Stimulated activated CD8-positive, alpha-beta memory T cell treated with anti-CD3 and anti-CD28 coated beads, Interleukin-12 subunit alpha, Interleukin-12 subunit beta, amount 100 ng/mL, for 24 hours (primary cell): ENCODE measurements around the gene TRMT10A.
"Not testable (repeated sequence)": the region's sequence is repeated elsewhere in the genome, so short reads cannot be mapped to it uniquely, and the experiment has no call there.

Experiments
- DNase-seq: peaks from one replicate; pipeline ENCODE4 v3.0.0-alpha.2; 2020; ENCODE audit errors: extremely low read depth

TRMT10A gene

DNA sequence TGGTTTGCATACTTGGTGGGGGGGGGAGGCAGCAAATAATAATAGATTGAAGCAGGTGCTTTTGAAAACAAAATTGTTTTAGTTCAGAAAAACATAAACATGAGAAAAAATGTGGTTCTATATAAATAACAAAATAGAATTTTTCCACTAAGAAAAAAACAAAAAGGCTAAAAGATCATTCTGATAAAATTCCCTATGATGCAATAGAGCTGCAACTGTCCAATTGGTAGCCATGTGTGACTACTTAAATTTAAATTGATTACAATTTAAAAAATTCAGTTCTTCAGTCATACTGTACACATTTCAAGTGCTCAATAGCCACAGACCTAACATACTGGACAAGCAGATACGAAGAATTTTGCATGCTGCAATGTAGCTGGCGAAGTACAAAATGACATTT, 11.0 kb downstream of the TRMT10A start:
- DNase-seq = no peak

DNA sequence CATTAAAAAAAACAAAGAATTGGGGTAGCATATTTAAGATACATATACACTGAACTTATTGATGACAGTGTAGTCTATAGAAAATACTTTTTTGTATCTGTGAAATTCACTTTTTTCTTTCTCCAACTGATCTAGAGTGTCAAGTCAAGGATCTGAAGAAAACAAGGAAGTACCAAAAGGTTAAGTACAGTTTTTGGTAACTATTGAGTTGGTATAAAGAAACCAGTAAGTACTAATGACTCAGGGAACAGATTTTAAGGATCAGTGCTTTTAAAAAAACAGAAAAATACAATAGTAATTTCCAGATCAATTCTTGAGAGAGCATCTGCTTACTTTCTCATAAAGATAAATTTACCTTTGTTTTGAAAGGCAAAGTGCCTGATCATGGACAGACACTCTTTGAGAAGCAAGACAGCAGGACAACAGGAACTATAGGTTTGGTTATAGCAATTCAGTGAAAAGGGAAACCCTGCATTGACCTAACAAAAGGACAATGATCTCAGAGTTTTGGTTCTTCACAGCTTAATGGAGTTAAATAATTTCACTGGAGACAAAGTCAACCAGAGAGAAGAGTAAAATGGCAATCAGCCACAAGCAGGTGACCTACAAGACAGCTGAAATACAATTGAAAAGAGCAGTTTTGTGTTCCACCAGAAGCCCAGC, 23.4 kb downstream of the TRMT10A start:
- DNase-seq = no peak

DNA sequence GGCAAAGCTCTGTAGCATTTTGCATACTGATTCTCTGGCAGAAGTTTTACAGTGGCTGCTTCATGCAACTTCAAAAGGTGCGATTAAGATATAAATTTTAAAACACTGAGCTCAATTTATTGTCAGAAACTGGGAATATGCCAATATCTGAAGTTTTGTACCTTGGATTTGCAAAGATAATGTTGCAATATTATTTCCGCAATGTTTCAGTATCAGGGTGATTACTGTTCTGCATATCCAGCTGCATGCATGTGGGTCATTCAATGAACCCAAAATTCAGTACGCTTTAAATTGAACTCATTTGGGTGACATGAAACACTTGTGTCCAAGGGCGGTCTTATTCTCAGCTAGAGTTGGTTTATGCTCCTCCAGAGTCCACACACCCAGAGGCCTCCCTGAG, 26.2 kb downstream of the TRMT10A start:
- no peak for DNase-seq

DNA sequence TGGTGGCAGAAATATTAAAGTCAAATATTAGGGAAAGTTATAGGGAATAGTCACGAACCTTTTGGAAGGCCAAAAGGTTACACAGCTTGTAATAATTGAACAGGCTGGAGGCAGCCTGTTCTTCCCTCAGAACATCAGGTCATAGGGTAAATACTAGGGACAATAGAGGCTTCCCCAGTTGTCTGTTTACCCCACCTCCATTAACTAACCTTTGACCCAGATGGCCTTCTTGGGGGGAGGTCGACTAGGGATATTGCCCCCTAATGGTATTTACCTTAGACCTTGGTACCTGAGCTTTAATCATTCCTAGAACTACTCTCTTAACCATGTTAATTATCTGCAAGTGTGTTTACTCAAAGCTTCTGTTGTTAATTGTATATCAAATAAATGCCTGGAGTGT, 27.0 kb downstream of the TRMT10A start:
- no peak for DNase-seq

DNA sequence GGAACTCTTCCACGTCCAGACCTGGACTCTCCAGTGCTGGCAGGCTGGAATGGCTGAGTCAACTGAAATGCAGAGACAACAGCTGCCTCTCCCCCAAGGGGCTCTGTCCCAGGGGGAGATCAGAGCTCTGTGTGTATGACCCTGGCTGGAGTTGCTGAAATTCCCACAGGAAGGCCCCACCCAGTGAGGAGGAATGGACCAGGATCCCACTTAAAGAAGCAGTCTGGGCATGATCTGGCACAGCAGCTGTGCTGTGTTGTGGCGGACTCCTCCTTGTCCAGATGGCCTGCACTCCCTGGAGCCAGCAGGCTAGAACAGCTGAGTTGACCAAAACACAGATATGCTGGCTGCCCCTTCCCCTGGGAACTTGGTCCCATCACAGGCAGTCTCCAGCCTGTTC, 27.6 kb downstream of the TRMT10A start:
- DNase-seq = no peak

DNA sequence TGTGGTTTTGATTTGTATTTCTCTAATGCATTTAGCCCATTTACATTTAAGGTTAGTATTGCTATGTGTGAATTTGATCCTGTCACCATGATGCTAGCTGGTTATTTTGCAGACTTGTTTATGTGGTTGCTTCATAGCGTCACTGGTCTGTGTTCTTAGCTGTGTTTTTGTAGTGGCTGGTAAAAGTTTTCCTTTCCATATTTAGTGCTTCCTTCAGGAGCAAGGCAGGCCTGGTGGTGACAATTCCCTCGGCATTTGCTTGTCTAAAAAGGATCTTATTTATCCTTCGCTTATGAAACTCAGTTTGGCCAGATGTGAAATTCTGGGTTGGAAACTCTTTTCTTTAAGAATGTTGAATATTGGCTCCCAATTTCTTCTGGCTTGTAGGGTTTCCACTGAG, 29.1 kb downstream of the TRMT10A start:
- DNase-seq = not testable (repeated sequence)

DNA sequence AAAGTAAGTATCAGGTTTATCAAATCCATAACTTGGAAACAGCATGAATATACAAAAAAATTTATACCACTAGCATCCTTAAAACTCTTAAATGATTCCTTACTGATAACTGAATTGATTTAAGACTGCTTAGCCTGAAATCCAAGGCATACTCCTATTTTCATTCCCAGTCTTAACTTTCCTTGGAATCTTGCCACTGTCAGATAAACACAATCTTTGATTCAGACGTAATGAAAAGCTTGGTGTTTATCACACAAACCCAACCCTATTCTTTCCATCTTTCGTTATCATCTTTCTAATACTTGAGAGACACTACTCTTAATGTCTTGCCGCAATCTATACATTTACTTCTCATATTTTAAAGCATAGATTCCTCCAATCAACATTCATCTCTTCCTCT, 33.9 kb downstream of the TRMT10A start:
- no peak for DNase-seq

DNA sequence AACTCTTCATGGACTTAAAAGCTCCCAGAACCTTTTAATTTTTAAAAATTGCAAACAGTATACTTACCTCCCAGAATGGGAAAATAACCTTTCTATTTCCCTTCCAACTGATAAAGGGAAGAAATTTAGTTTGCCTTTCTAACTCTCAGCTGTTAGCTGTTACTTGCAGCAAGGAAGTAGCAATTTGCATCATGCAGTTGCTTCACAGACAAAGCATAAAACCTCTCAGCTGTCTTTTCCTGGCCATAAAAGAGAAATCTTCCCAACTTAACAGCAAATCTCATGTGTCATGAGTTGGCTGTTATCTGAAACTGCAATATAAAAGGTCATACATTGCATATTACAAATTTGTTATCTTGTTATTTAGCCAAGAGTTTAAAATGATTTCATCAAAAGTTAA, 34.6 kb downstream of the TRMT10A start:
- DNase-seq = no peak

DNA sequence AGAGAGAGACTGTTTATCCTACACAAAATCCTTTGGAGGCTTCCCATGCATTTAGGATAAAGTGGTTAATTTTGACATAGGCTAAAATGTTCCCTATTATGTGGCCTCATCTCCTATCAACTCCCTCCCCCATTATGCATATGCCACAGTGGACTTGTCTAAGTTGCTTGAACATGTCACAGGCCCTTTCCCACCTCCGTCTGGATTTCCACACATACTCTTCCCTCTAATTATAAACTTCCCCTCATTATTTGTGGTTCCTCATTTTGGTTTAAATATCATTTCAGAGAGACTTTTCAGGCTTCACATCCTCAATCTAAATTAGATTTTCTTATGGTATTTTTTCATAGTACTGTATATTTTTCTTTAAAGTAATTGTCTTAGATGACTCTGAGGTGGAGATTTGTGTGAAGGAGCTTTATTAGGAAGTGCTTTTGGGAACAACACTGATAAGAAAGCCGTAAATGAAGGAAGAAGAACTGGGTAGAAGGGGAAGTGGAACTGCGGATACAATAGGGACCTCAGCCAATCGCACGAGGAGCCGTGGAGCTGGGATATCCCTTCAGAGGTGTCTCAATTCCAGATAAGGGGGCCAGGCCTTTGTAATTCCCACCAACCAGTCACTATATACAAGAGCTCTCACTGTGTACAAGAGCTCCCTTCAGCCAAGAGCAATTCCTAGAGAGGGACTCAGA, 45.1 kb downstream of the TRMT10A start:
- no peak for DNase-seq

DNA sequence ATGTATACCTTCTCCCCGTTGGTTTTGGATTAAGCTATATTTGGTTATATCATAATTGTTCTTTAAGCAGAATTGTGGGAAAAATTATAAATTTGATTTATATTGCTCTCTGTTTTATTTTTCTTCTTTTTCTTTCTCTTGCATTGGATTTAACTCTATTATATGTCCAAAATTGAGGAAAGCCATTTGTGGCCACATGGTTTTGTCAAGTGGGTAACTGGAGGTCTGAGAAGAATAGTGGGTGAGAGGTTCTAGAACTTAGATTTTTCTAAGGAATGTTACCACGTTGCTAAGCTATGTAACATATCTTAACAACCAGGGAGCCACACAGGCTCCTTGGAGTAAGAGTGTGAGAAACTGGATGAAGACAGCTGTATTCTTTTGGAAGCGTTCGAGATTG, 53.1 kb downstream of the TRMT10A start, which contains the start of gene C4orf17:
TSS of gene C4orf17 (plus strand) at position 301 of the 400 bp plus-strand sequence. CDS start 2,061 bp downstream, outside the sequence.
- DNase-seq = no peak

DNA sequence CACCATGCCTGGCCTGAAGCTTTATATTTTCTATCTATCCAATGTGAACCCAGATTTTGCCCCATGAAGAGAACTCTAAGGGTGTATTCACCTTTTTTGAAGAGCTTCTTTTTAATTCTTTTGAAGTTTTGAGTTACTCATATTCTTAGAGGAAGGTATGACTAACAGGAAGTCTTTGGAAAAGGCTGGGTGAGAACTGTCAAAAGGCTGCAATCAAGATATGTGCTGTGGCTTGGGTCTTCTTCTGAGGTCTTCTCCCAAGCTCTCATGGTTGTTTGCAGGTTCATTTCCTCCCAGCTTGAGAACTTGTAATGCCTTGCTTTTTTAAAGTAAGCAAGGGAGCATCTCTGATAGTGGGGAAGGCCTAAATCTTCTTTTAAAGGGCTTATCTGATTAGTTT, 56.1 kb downstream of the TRMT10A start:
- DNase-seq = no peak

DNA sequence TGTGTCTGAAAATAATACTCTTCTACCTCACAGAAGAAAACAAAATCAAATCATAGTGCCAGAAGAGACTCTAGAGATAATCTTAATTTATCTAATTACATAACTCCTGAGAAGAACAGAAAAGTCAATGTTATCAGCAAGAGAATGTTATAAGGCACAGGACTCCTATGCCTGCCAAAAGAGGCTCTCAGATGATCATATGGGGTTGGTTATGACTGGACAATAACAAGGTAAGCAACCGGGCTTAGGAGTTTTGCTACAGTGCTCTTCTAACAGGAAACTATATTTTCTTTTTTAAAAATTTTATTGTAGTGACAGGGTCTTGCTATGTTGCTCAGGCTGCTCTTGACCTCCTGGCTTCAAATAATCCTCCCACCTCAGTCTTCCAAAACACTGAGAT, 56.5 kb downstream of the TRMT10A start:
- no peak for DNase-seq

DNA sequence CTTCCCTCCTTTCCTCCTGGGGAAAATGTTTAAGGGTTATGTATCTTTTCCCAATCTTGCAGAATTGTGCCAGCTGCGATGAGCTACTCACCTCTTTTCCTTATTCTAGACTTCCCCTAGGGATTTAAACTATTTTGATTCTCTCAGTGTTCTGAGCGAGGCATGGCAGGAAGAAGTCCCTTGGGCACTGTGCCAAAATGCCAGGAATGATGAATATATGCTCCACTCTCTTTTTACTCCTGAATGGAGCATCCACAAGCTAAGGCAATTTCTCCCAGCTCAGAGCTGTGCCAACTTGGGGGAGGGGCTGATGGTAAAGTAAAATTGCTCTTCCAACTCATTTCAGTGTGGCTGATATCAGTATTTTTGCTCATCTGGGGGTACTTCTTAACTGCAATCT, 57.1 kb downstream of the TRMT10A start:
- DNase-seq = no peak

DNA sequence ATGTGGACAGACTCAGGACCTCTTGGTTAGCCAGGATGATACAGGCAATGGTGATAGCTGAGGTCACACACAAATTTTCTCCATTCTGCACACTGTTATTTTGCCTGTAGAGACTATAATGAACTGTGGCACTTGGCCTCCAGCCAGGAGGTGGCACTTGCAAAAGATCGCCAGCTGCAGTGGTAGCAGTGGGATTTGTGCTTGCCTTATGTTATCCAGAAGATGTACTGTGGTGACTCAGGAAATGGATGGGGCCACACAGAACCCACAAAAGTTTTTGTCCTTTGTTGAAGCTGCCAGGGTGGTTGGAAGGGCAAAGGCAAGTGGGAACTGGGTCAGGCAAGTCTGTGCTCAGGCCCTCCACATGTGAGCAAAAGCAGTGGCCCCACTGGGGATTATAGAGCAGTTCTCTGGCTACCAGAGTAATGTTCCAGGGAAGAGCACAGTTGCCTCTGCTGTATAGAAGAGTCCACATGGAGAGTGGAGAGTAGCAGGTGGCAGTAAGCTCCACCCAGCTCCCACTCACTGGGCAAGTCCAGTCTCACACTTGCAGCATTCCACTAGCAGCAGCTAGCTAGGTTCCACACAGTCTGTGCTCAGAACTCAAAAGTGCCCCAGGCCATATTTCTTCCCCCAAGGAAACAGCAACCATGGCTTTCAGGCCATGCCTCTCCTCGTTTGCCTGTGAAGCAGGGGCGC, 58.9 kb downstream of the TRMT10A start:
- no peak for DNase-seq
